G401 (cell line): ENCODE measurements around the gene PIGV. TPM values are rescaled to one million over a fixed set of nuclear protein-coding genes. Genes with fewer than 3 reads are reported as not detected.
A peak's percentile ranks its signal among the peaks of the same experiment; 100 is the strongest.
"Not testable (repeated sequence)": the region's sequence is repeated elsewhere in the genome, so short reads cannot be mapped to it uniquely, and the experiment has no call there.

Experiments used
- DNase-seq: peaks from one replicate; pipeline ENCODE4 v3.0.0-alpha.2; 2015; ENCODE audit warnings: low spot score
- in situ Hi-C: cut with HindIII; loops from 2 replicates; pipeline ENCODE4 v1.10.0; 2016; ENCODE audit warnings: low sequenced_read_pairs, mixed read lengths
- total RNA-seq: library from RNA; depleted of rRNA; stranded (reverse); fragments of >200 nt; shearing (Covaris generic); gene quantifications from 2 replicates; pipeline ENCODE4 v1.2.3, GENCODE V29; 2014; rRNA removed

Gene PIGV
- total RNA-seq, 1 experiment from 2014 or later = 9.1 TPM

DNA sequence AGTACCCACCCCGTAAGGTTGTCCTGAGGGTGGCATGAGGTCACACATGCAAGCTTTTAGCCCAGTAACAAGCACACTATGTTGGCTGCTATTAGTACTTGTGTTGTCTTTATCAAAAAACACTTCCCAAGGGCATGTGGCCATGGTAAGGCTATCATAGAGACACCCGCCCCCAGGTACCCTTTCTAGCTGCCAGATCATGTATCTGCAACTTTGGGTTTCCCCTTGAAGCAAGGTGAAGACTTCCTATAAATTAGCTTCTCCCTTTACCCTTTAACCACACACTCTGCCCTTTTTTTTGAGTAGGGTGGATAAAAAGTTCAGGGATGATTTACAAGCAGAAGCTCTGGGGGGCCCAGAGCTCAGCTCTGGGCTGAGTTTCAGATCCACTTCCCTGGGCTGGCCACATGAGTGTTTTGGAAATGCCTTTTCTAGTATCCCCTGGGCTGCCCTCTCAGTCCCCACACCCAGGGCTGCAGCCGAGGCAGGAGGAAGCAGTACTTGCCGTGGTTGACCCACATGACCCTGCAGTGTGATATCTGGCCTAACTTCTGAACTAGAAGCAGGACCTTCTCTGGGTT lies 40.8 kb downstream of the PIGV start:
- no peak for DNase-seq
- in situ Hi-C loops = no loop called here

DNA sequence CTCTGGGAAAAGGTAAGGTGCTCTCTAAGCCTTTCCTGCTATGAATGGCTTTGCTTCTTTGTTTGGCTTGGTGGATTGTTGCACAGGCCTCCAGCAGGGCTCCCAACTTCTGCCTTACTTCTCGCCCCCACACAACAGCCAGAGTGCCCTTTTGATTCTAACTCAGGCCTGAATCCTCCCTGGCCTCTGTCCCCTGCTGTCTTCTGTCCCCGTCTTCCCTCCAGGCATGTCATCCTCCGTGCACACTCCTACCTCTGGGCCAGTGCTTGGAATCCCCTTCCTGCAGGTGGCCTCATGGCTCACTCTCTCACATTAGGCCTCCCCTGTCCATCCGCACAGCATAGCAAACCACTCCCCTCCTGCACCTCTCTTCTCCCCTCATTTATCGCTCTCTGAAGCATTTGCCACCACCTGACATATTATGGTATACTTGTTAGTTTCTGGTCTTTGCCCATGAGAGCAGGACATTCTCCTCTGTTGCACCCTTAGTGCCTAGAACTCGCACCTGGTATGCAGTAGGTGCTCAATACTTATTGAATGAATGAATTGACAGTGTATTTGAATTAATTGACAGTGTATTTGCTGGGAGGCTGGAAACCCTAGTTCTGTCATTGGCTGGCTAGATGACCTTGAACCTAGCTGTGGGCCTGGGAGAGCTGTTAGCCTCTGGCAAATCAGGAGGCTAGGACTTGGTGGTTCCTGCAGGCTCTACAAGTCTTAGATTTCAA lies 41.6 kb downstream of the PIGV start:
- in situ Hi-C loops = no loop called here
- DNase-seq = no peak

DNA sequence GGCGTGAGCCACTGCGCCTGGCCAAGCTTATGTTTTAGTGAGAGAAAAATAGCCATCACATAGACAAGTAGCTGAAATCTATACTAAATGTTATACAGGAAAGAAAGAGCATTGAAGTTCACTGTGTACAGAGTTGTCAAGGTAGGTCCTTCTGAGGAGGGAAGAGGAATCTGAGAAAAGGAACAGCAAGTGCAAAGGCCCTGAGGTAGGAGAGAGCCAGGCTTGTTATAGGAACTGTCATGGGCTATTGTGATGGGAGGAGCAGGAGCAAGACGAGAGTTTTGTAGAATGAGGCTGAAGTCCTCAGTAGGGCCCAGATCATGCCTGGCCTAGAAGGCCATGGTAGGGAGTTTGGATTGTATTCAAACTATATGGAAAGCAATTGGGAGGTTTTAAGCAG lies 43.3 kb downstream of the PIGV start:
- in situ Hi-C loops = no loop called here

DNA sequence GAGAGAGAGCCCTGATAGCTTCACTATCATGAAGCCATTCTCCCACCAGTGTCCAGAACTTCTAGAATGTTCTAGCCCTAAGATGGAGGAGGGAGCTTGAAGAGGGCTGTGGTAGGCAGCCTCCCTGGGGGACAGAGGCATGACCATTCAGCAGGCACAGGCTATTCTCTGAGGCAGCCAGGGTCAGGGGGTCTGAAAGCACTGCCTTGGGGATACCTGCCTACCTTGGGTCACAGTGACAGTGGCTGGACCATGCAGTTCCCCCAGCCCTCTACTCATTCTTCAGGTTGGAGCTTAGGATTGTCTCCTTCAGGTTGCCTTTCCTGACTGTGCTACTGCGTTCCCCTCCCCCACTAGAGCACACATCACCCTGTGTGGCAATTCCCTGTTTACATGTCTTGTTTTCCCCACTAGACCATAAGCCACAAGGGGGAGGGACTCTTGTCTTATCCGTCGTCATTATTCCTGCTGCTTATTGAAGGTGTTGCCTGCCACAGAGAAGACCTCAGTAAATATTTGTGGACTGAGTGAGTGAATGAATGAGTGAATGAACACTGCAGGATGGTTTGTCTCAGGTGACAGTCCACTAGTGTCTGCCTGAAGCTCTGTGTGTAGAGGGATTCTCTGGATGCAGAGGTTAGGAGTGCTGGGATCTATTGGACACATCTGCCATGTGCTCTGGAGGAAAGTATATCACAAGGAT lies 43.9 kb downstream of the PIGV start:
- in situ Hi-C loops = no loop called here
- no peak for DNase-seq

More for the DNA sequence above, 43.3 kb downstream of the PIGV start:
- DNase-seq = no peak

DNA sequence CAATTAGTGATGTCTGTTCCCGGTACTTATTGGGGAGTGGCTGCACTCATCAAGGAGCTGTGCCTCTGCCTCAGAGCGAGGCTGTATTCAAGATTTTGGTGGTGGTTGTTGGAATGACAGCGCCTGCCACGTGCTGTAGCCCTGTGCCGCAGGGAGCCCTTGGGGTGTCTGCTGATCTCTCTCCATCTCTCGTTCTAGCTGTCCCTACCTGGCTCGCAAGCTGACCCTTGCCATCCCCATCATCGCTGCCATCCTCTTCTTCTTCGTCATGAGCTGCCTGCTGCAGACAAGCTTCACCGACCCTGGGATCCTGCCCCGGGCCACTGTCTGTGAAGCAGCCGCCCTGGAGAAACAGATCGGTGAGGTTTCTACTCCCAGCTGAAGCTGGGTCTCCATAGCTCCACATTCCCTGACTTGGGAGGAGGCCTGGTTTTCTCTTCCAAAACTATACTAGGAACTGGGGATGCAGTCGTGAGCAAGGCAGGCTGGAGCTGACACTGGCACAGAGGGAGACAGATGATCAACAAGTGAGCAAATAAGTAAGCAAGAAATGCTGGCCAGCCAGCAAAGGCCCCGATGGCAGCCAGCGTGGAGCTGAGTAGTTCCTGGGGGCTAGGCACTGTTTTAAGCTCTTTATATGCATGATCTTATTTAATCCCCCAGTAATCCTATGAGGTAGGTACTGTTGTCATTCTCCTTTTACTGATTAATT lies 44.7 kb downstream of the PIGV start:
- DNase-seq = no peak
- in situ Hi-C loops = no loop called here

DNA sequence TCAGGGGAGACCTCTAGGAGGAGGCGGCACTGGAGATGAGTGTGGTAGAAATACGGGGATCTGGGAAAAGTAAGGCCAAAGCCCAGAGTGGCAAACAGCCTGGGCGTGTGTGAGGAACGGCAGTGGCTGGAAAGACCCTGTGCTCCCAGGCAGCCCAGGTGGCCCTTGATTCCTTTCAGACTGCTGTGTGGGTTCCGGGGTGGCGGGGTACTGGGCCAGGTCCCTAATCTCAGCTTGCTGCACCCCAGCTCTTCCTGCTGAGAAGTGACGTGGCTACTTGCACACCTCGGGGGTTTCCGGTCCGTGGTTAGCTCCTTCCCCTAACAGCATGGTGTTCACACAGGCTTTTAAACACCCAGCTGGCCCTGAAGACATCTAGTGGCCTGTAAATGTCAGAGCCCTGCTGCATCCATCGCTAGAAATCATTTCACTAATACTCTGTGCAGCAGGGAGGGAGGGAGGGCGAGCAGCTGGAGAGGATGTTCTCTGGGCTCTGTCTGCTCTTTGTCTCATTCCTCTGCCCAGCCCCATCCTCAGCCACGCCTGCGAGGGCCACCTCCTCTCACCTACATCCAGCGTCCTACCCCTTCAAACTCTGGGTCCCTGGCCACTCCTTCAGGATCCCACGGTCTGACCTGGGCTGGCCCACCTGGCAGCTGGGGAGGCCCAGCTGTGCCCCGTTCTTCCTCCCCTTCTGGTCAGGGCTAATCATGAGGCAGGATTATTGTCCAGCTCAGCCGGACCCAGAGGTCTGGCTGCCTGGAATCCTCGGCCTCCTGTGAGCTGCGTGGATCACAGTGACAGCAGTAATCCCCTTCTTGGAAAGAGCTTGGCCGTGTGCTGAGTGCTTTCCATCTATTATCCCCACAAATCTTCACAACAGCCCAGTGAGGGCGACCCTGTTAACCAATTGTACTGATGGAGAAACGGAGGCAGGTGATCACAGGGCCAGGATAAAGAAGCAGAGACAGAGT lies 46.0 kb downstream of the PIGV start:
- in situ Hi-C loops = no loop called here
- DNase-seq = no peak

DNA sequence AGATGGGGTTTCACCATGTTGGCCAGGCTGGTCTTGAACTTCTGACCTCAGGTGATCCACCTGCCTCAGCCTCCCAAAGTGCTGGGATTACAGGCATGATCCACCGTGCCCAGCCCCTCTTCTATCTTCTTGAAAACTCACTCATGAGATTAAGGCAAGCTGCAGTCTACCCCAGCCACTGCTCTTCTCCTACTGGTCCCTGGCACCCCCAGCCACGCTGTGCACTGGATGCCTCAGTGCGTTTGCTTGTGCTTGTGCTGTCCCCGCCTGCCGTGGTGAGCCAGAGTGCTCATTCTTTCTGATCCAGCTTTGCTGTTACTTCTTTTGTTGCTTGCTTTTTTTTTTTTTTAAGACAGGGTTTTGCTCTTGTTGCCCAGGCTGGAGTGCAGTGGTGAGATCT lies 49.9 kb downstream of the PIGV start:
- in situ Hi-C loops, DNase-seq: not testable (repeated sequence)

DNA sequence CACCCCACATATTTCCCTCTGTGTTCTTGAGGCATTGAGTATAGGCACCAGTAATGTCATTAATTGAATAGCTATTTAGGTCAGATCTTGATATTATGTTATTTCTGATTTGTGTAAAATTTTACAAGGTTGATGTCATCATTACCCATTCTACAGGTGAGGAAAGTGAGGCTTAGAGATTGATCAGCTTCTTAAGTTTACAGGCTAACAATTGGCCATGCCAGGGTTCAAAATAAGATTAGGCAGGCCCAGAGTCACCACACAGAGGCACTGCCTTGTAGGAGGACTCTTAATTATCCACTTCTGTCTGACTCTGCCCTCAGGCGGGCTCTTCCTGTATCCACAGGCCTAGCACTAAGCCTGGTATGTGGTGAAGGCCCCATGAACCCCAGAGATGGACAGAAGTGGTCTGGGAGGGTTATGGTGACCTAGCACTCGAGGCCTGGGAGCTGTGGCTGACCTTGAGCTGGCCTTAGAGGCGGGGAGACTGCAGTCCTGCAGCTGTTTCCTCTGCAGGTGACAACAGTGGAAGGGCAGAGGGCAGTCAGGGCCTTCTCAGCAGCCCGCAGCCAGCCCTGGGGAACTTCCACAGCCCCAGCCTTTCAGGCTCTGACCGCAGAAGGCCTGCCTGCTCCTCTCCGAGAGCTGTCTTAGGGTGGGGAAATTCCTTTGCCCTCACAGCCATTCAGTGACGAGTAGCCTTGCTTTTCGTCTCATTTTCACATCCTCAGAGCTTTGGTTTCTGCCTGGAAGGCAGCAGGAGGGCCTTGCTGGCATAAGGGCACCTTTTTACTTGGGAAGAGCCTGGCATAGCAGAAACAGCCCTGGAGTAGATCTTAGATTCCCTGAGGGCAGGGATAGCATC lies 51.0 kb downstream of the PIGV start:
- in situ Hi-C loops = no loop called here
- DNase-seq = no peak

DNA sequence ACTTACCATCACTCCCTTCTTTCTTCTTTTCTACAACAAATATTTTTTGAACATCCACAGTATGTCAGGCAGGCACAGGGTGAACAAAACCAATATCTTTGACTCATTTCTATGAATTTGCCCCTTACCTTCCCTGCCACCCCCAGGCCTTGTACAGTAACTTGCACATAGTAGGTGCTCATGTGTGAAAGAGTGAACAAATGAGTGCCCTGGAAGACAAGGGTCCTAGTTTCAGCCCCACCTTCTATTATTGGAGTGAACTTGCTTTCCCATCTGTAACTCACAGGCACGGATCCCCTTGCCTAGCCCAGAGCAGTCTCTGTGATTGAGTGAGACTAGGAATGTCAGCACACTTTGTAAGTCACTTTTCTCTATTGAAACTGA lies 51.6 kb downstream of the PIGV start:
- no peak for DNase-seq
- in situ Hi-C loops = no loop called here

DNA sequence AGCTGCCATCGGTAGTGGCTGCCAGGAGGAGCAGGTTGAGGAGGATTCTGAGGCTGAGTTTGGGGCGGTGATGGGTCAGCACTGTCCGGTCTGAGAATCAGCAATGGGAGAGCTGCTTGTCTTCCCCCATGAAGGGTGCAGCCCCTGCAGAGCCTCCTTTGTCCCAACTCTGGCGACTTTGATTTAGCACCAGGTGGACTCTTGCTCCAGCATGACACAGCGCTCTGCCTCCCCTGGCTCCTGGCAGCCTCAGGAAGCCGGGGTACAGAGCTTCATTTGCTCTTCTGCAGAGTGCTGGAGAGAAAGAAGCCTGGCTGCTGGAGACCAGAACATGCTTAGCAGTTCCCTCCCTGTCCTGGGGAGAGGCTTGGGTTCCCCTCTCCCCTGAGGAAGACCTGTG lies 52.0 kb downstream of the PIGV start:
- in situ Hi-C loops = no loop called here
- DNase-seq = no peak

DNA sequence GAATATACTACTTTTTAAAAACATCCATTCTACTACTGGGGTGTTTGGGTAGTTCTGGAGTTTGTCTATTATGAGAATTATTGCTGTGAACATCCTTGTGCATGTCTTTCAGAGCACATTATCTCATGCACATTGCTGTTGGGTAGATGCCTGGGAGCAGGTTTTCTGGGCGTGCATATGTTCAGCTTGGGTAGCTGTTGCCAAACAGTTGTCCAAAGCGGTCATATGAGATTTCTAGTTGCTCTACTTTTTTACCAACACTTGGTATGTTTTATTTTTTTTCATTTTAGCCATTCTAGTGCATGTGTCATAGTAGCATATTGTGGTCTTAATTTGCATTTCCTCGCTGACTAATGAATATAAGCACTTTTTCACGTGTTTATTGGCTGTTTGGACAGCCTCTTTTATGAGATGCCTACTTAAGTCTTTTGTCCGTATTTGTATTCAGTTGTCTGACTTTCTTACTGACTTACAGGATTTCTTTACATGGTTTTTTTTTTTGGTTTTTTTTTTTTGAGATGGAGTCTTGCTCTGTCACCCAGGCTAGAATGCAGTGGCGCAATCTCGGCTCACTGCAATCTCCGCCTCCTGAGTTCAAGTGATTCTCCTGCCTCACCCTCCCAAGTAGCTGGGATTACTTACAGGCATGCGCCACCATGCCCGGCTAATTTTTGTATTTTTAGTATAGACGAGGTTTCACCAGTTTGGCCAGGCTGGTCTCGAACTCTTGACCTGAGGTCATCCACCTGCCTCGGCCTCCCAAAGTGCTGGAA lies 56.9 kb downstream of the PIGV start:
- peak; percentile 69 for DNase-seq
- in situ Hi-C loops = no loop called here

DNA sequence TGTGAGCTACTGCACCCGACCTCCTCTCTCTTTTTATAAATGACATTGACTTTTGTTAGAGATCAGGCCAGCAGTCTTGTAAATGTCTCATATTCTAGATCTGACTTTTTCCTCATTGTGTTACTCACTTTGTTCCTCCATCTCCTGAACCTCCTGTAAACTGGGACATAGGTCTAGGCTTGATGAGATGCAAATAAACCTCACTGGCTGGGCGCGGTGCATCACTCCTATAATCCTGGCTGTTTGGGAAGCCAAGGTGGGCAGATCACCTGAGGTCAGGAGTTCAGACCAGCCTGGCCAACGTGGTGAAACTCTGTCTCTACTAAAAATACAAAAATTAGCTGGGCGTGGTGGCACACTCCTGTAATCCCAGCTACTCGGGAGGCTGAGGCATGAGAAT lies 60.1 kb downstream of the PIGV start:
- not testable (repeated sequence) for DNase-seq

More for the DNA sequence above, 60.1 kb downstream of the PIGV start:
- in situ Hi-C loops = not testable (repeated sequence)

Other genes with a start within 250 kb of the PIGV start
- 14.3 and 21.5 TPM in 2 replicates for gene ARID1A, start 91.9 kb upstream of the PIGV start, total RNA-seq
- gene ZDHHC18, start 38.7 kb downstream of the PIGV start, total RNA-seq = 19.6 and 43.5 TPM in 2 replicates
- gene SFN, start 75.2 kb downstream of the PIGV start, total RNA-seq = 58.6 and 67.7 TPM in 2 replicates
- 20.0 and 26.9 TPM in 2 replicates for gene GPN2, start 102.3 kb downstream of the PIGV start, total RNA-seq
- gene GPATCH3, start 112.5 kb downstream of the PIGV start, total RNA-seq = 13.1 and 22.0 TPM in 2 replicates
- gene NR0B2, start 126.0 kb downstream of the PIGV start, total RNA-seq = not detected in 2 replicates
- gene NUDC, start 133.8 kb downstream of the PIGV start, total RNA-seq = 35.4 and 47.6 TPM in 2 replicates
- not detected in 2 replicates for gene KDF1, start 172.5 kb downstream of the PIGV start, total RNA-seq
- gene TRNP1, start 205.7 kb downstream of the PIGV start, total RNA-seq = 18.3 and 28.3 TPM in 2 replicates
- gene TENT5B, start 224.9 kb downstream of the PIGV start, total RNA-seq = 19.3 and 32.4 TPM in 2 replicates